ENCODE results near the gene HLA-DRA.

HLA-DRA gene

GRCh38 chr6:32483968-32484613 lies 44.4 kb downstream of the HLA-DRA start:
- TF ChIP-seq CTCF (IDR thresholded peaks at IDR 0.05; ENCODE audit: extremely low read depth, missing control alignments), result no peak
- DNase-seq (ENCODE audit: low spot score), result no peak

GRCh38 chr6:32484614-32484998 lies 44.9 kb downstream of the HLA-DRA start:
- DNase-seq (ENCODE audit: low spot score), result no peak
- no peak for TF ChIP-seq CTCF (IDR thresholded peaks at IDR 0.05; ENCODE audit: extremely low read depth, missing control alignments)

- no peak for TF ChIP-seq CTCF (IDR thresholded peaks at IDR 0.05; ENCODE audit: extremely low read depth, missing control alignments)
- DNase-seq (ENCODE audit: low spot score), result no peak
Measured at GRCh38 chr6:32488083-32488482, 48.4 kb downstream of the HLA-DRA start.

GRCh38 chr6:32491700-32492099 lies 52.0 kb downstream of the HLA-DRA start:
- no peak for TF ChIP-seq CTCF (IDR thresholded peaks at IDR 0.05; ENCODE audit: extremely low read depth, missing control alignments)
- DNase-seq (ENCODE audit: low spot score), result no peak

- DNase-seq (ENCODE audit: low spot score), result no peak
- no peak for TF ChIP-seq CTCF (IDR thresholded peaks at IDR 0.05; ENCODE audit: extremely low read depth, missing control alignments)
Measured at GRCh38 chr6:32492351-32492750, 52.7 kb downstream of the HLA-DRA start.
